ENCODE data around the gene PRSS48. TPM values are rescaled to one million over a fixed set of nuclear protein-coding genes. Genes with fewer than 3 reads are reported as not detected.

The PRSS48 gene
- total RNA-seq, 2 experiments from 2014 or later = not detected

GRCh38 chr4:151304226-151304625 is 27.3 kb downstream of the PRSS48 start:
- Mint-ChIP-seq H3K4me3 (no peak overlapping the region), H3K36me3 (ENCODE audit: low read depth) (no peaks in the 10 kb centered on the region), H3K9me3 (no peaks in the 10 kb centered on the region), H3K27ac (no peak overlapping the region), H3K4me1 (ENCODE audit: low read depth) (no peaks in the 10 kb centered on the region), H3K27me3 (peaks cover 3% of the 10 kb centered on the region)
- intact Hi-C loops (cut with micrococcal nuclease) = no loop called here
- ATAC-seq (no peak), DNase-seq (no peak)
- POLR2A ChIA-PET = no interaction called here
- TF ChIP-seq CTCF (IDR thresholded peaks at IDR 0.05) = no peak
- CTCF ChIA-PET = interaction anchor here (0.5 to 1.4 kb wide), 2 partner anchors 27 to 274 kb away, joined by 3 to 6 read pairs; partner anchors contain the start of gene PRSS48

GRCh38 chr4:151304755-151305154 is 27.8 kb downstream of the PRSS48 start:
- ChIA-PET CTCF (interaction anchor here (0.5 to 1.4 kb wide), 2 partner anchors 28 to 275 kb away, joined by 3 to 6 read pairs; partner anchors contain the start of gene PRSS48), POLR2A (no interaction called here)
- Mint-ChIP-seq H3K36me3 (ENCODE audit: low read depth) (no peaks in the 10 kb centered on the region), H3K27ac (no peak overlapping the region), H3K4me3 (no peak overlapping the region), H3K27me3 (peaks cover 3% of the 10 kb centered on the region), H3K4me1 (ENCODE audit: low read depth) (no peaks in the 10 kb centered on the region), H3K9me3 (no peaks in the 10 kb centered on the region)
- no peak for TF ChIP-seq CTCF (IDR thresholded peaks at IDR 0.05)
- ATAC-seq = no peak
- no peak for DNase-seq
- intact Hi-C loops (cut with micrococcal nuclease) = no loop called here

- H3K9me3 Mint-ChIP-seq = no peaks in the 10 kb centered on the region
- H3K4me3 Mint-ChIP-seq = no peak overlapping the region
- no peak for DNase-seq
- TF ChIP-seq CTCF (IDR thresholded peaks at IDR 0.05) = no peak
- H3K4me1 Mint-ChIP-seq (ENCODE audit: low read depth) = no peaks in the 10 kb centered on the region
- no peak overlapping the region for H3K27ac Mint-ChIP-seq
- ChIA-PET POLR2A (interaction anchor here (1.2 kb wide), 1 partner anchor 15 kb away, joined by 3 read pairs; the partner anchor contains the start of gene SH3D19), CTCF (no interaction called here)
- no peak for ATAC-seq
- no peaks in the 10 kb centered on the region for H3K36me3 Mint-ChIP-seq (ENCODE audit: low read depth)
- intact Hi-C loops (cut with micrococcal nuclease) = no loop called here
- H3K27me3 Mint-ChIP-seq = no peaks in the 10 kb centered on the region
Measured at GRCh38 chr4:151310124-151310728, 33.3 kb downstream of the PRSS48 start.

GRCh38 chr4:151313306-151314009 is 36.5 kb downstream of the PRSS48 start:
- no peak for TF ChIP-seq CTCF (IDR thresholded peaks at IDR 0.05)
- no peaks in the 10 kb centered on the region for H3K9me3 Mint-ChIP-seq
- ChIA-PET CTCF (interaction anchor here (0.7 kb wide), 1 partner anchor 11 kb away, joined by 3 read pairs; no protein-coding TSS in a partner anchor), POLR2A (no interaction called here)
- ATAC-seq (no peak), DNase-seq (no peak)
- no peak overlapping the region for H3K4me3 Mint-ChIP-seq
- no peaks in the 10 kb centered on the region for H3K4me1 Mint-ChIP-seq (ENCODE audit: low read depth)
- H3K27ac Mint-ChIP-seq = no peak overlapping the region
- H3K27me3 Mint-ChIP-seq = peaks cover 11% of the 10 kb centered on the region
- intact Hi-C loops (cut with micrococcal nuclease) = no loop called here
- H3K36me3 Mint-ChIP-seq (ENCODE audit: low read depth) = no peaks in the 10 kb centered on the region

GRCh38 chr4:151314010-151314355 is 37.0 kb downstream of the PRSS48 start:
- Mint-ChIP-seq H3K9me3 (no peaks in the 10 kb centered on the region), H3K4me3 (no peak overlapping the region), H3K27me3 (peaks cover 12% of the 10 kb centered on the region), H3K4me1 (ENCODE audit: low read depth) (no peaks in the 10 kb centered on the region), H3K36me3 (ENCODE audit: low read depth) (no peaks in the 10 kb centered on the region), H3K27ac (no peak overlapping the region)
- no peak for DNase-seq
- ChIA-PET POLR2A (no interaction called here), CTCF (interaction anchor here (0.7 kb wide), 1 partner anchor 12 kb away, joined by 3 read pairs; no protein-coding TSS in a partner anchor)
- intact Hi-C loops (cut with micrococcal nuclease) = no loop called here
- TF ChIP-seq CTCF (IDR thresholded peaks at IDR 0.05) = no peak
- no peak for ATAC-seq
